K562 (cell line): ENCODE measurements around the gene TGFB2. TPM values are rescaled to one million over a fixed set of nuclear protein-coding genes. Genes with fewer than 3 reads are reported as not detected.

Source experiments
- ATF4 ChIP-seq: fragments of 450-650 bp; formaldehyde crosslinking; IDR thresholded peaks from 2 replicates; pipeline ENCODE4 v1.4.0; 2022; ENCODE audit warnings: mild to moderate bottlenecking, moderate library complexity
- BHLHE40 ChIP-seq: IDR thresholded peaks from 2 replicates; pipeline ENCODE4 v1.6.1; 2011; ENCODE audit warnings: low read length, improper control_type of control experiment
- CEBPG ChIP-seq, 3 experiments: fragments of 200-800 bp in 1 of 3; sonication (Bioruptor generic) in 1 of 3; sonication (generic) in 1 of 3; formaldehyde crosslinking in 1 of 3; IDR thresholded peaks in 2 of 3; conservative IDR thresholded peaks in 1 of 3; 2 replicates each; pipeline versions ENCODE4 v1.6.1 to v1.8.0; 2016 to 2022; ENCODE audit warnings: missing compliant biosample characterization in 2 of 3, missing genetic modification characterization in 2 of 3, mild to moderate bottlenecking in 1 of 3, missing genetic modification reagents in 1 of 3
- CREM ChIP-seq: IDR thresholded peaks from 2 replicates; pipeline ENCODE4 v1.6.1; 2014; ENCODE audit warnings: antibody characterized with exemption, low read depth
- CSDE1 ChIP-seq, 2 experiments: fragments of 450-650 bp; IDR thresholded peaks; 2 replicates each; pipeline ENCODE4 v1.6.1; 2016; ENCODE audit warnings: mild to moderate bottlenecking in 1 of 2
- HDAC6 ChIP-seq: IDR thresholded peaks from 2 replicates; pipeline ENCODE4 v1.6.1; 2012; ENCODE audit warnings: low read depth, mild to moderate bottlenecking, control low read depth, inconsistent platforms, low read length, moderate library complexity
- JUNB ChIP-seq: fragments of 450-650 bp; formaldehyde crosslinking; conservative IDR thresholded peaks from 2 replicates; pipeline ENCODE4 v1.4.0; 2020; ENCODE audit warnings: mild to moderate bottlenecking
- MAFG ChIP-seq: fragments of 450-650 bp; conservative IDR thresholded peaks from 2 replicates; pipeline ENCODE4 v1.6.1; 2016; ENCODE audit warnings: missing genetic modification characterization, missing compliant biosample characterization
- MECOM ChIP-seq: fragments of 250-450 bp; sonication (Bioruptor Pico); IDR thresholded peaks from 2 replicates; pipeline ENCODE4 v1.8.0; 2022; ENCODE audit warnings: inconsistent platforms
- MYBL2 ChIP-seq, 2 experiments: fragments of 450-650 bp in 1 of 2; sonication (generic) in 1 of 2; formaldehyde crosslinking in 1 of 2; IDR thresholded peaks; 2 replicates each; pipeline versions ENCODE4 v1.6.1 to v1.8.1; 2017 to 2022; ENCODE audit warnings: borderline replicate concordance in 1 of 2, inconsistent platforms in 1 of 2, low read depth in 1 of 2, mild to moderate bottlenecking in 1 of 2, missing genetic modification reagents in 1 of 2, moderate library complexity in 1 of 2
- PCBP1 ChIP-seq: fragments of 200-400 bp; formaldehyde crosslinking; IDR thresholded peaks from 2 replicates; pipeline ENCODE4 v1.6.1; 2018; ENCODE audit warnings: mild to moderate bottlenecking, low read depth, low read length; ENCODE audit not compliant: poor library complexity, severe bottlenecking
- POLR2AphosphoS5 ChIP-seq: IDR thresholded peaks from 2 replicates; pipeline ENCODE4 v1.6.1; 2011; ENCODE audit warnings: mild to moderate bottlenecking, low read depth, low read length, moderate library complexity; ENCODE audit not compliant: control insufficient read depth, insufficient read depth
- POLR2G ChIP-seq: fragments of 200-400 bp; formaldehyde crosslinking; IDR thresholded peaks from 2 replicates; pipeline ENCODE4 v1.6.1; 2017; ENCODE audit warnings: low read depth, mild to moderate bottlenecking, antibody characterized with exemption, low read length, moderate library complexity
- PTRF ChIP-seq: fragments of 450-650 bp; IDR thresholded peaks from 2 replicates; pipeline ENCODE4 v1.6.1; 2016; ENCODE audit warnings: mild to moderate bottlenecking, missing genetic modification characterization, missing compliant biosample characterization
- RBFOX2 ChIP-seq: fragments of 200-400 bp; formaldehyde crosslinking; IDR thresholded peaks from 2 replicates; pipeline ENCODE4 v1.6.1; 2017; ENCODE audit warnings: low read depth, mild to moderate bottlenecking, low read length, moderate library complexity
- SAFB2 ChIP-seq: fragments of 200-400 bp; formaldehyde crosslinking; IDR thresholded peaks from 2 replicates; pipeline ENCODE4 v1.6.1; 2018; ENCODE audit warnings: borderline replicate concordance, low read length, low read depth, moderate library complexity; ENCODE audit not compliant: severe bottlenecking
- SMARCB1 ChIP-seq: IDR thresholded peaks from 2 replicates; pipeline ENCODE4 v1.6.1; 2011; ENCODE audit warnings: improper control_type of control experiment, low read depth; ENCODE audit not compliant: insufficient read length
- TAL1 ChIP-seq: fragments of 450-650 bp; IDR thresholded peaks from 2 replicates; pipeline ENCODE4 v1.6.1; 2016; ENCODE audit warnings: mild to moderate bottlenecking
- TEAD1 ChIP-seq, 2 experiments: fragments of 450-650 bp in 1 of 2; sonication (generic) in 1 of 2; formaldehyde crosslinking; IDR thresholded peaks; 2 replicates each; pipeline versions ENCODE4 v1.4.0 to v1.8.0; 2020 to 2022; ENCODE audit warnings: mild to moderate bottlenecking in 2 of 2, missing genetic modification reagents in 1 of 2
- TOE1 ChIP-seq, 2 experiments: fragments of 450-650 bp in 1 of 2; sonication (generic) in 1 of 2; formaldehyde crosslinking in 1 of 2; IDR thresholded peaks; 2 replicates each; pipeline versions ENCODE4 v1.7.1 to v1.8.0; 2016 to 2022; ENCODE audit warnings: borderline replicate concordance in 2 of 2, mild to moderate bottlenecking in 2 of 2, antibody characterized with exemption in 1 of 2, inconsistent platforms in 1 of 2, low read depth in 1 of 2, missing genetic modification reagents in 1 of 2, moderate library complexity in 1 of 2
- TSC22D4 ChIP-seq: fragments of 450-650 bp; IDR thresholded peaks from 2 replicates; pipeline ENCODE4 v1.6.1; 2016; ENCODE audit warnings: missing genetic modification characterization, missing biosample characterization, control low read depth
- U2AF2 ChIP-seq: fragments of 200-400 bp; formaldehyde crosslinking; optimal IDR thresholded peaks from 2 replicates; pipeline ENCODE3; 2017; ENCODE audit warnings: low read depth, mild to moderate bottlenecking, low read length
- ZFP1 ChIP-seq: fragments of 450-650 bp; formaldehyde crosslinking; IDR thresholded peaks from 2 replicates; pipeline ENCODE4 v1.4.0; 2020; ENCODE audit warnings: mild to moderate bottlenecking, mixed read lengths
- ZNF639 ChIP-seq, 2 experiments: fragments of 200-800 bp in 1 of 2; sonication (Bioruptor generic) in 1 of 2; sonication (generic) in 1 of 2; formaldehyde crosslinking in 1 of 2; IDR thresholded peaks in 1 of 2; conservative IDR thresholded peaks in 1 of 2; 2 replicates each; pipeline versions ENCODE4 v1.5.0 to v1.6.1; 2016 to 2020; ENCODE audit warnings: missing compliant biosample characterization in 1 of 2, missing genetic modification characterization in 1 of 2, missing genetic modification reagents in 1 of 2
- ZNF778 ChIP-seq: fragments of 450-650 bp; formaldehyde crosslinking; IDR thresholded peaks from 2 replicates; pipeline ENCODE4 v1.4.0; 2020; ENCODE audit warnings: mild to moderate bottlenecking, moderate library complexity
- polyA plus RNA-seq, 8 experiments: library from polyadenylated mRNA; depleted of rRNA in 4 of 8; stranded (reverse) in 5 of 8; unstranded in 3 of 8; fragments of >200 nt; fragmentation: Nextera tagmentation in 2 of 8; fragmentation: Illumina TruSeq in 1 of 8; extraction: Ambion mirVana in 2 of 8; extraction: Trizol in 1 of 8; gene quantifications; 2 replicates each; pipeline versions ENCODE4 v1.2.1 to v1.2.3, GENCODE V29; 2011 to 2014; ENCODE audit warnings: inconsistent platforms in 1 of 8, missing spikeins in 1 of 8
- total RNA-seq, 7 experiments: library from RNA; depleted of rRNA in 6 of 7; stranded (reverse); fragments of >200 nt in 6 of 7; fragmentation: Illumina TruSeq in 2 of 7; extraction: Trizol in 2 of 7; gene quantifications; 2 replicates each; pipeline versions ENCODE4 v1.2.1 to v1.2.3, GENCODE V29; 2011 to 2021; ENCODE audit warnings: low replicate concordance in 1 of 7

TGFB2 gene
- total and polyA plus RNA-seq, 9 of the 15 experiments (the other 6 are each of a cell fraction or from before 2014, with no cell fraction given), result 0.03 to 0.41 (median 0.11) TPM; not detected in 3

- TF ChIP-seq PTRF (tag), result no peak
- peak; percentile 86 for TF ChIP-seq SMARCB1
- no peak for TF ChIP-seq CSDE1 (IDR thresholded peaks at IDR 0.05)
- no peak for TF ChIP-seq MECOM
- TF ChIP-seq HDAC6, result no peak
- no peak for TF ChIP-seq TSC22D4
- TF ChIP-seq ZNF778, result no peak
- TF ChIP-seq POLR2G, result no peak
- no peak for TF ChIP-seq MAFG (tag)
- TF ChIP-seq BHLHE40, result peak; percentile 71
- TF ChIP-seq CEBPG (CRISPR knock-in tag; IDR thresholded peaks at IDR 0.05), result no peak
- no peak for TF ChIP-seq CEBPG (tag; conservative IDR thresholded peaks at IDR 0.05 in 1 of 2, IDR thresholded peaks at IDR 0.05 in 1 of 2)
- no peak for TF ChIP-seq RBFOX2
- TF ChIP-seq ZFP1 (CRISPR knock-in tag), result 0 out of 2 replicates have a peak, but pooled peaks have one; percentile 19
- TF ChIP-seq JUNB (CRISPR knock-in tag), result no peak
- TF ChIP-seq CREM, result peak; percentile 42; the same call in 1 of the 2 replicates
- no peak for TF ChIP-seq U2AF2
- peak in 1 of 2 experiments; percentile 71; a peak in 2 of 4 replicates for TF ChIP-seq TEAD1 (CRISPR knock-in tag; IDR thresholded peaks at IDR 0.05)
- no peak for TF ChIP-seq SAFB2
- TF ChIP-seq MYBL2 (IDR thresholded peaks at IDR 0.05; ENCODE audit: low read depth), result no peak
- TF ChIP-seq MYBL2 (CRISPR knock-in tag; IDR thresholded peaks at IDR 0.05; ENCODE audit: borderline replicate concordance), result no peak
- TF ChIP-seq POLR2AphosphoS5, result peak; percentile 97
- peak in 1 of 2 experiments; percentile 58; a peak in 2 of 4 replicates for TF ChIP-seq ZNF639 (CRISPR knock-in tag; conservative IDR thresholded peaks at IDR 0.05 in 1 of 2, IDR thresholded peaks at IDR 0.05 in 1 of 2)
- peak; percentile 27; the same call in 1 of the 2 replicates for TF ChIP-seq TOE1 (IDR thresholded peaks at IDR 0.05; ENCODE audit: borderline replicate concordance)
- no peak for TF ChIP-seq TOE1 (CRISPR knock-in tag; IDR thresholded peaks at IDR 0.05; ENCODE audit: borderline replicate concordance, low read depth)
- 0 out of 2 replicates have a peak, but pooled peaks have one; percentile 9 for TF ChIP-seq ATF4 (CRISPR knock-in tag)
- TF ChIP-seq PCBP1, result no peak
- peak; percentile 88 for TF ChIP-seq TAL1
Observed at GRCh38 chr1:218304281-218305039, 40.7 kb upstream of the TGFB2 start (continued).
